ENCODE data around the gene SLC25A53. TPM values are rescaled to one million over a fixed set of nuclear protein-coding genes. Genes with fewer than 3 reads are reported as not detected.

SLC25A53 gene
- total RNA-seq, 1 donor from 2014 or later, result 43.0 TPM

DNA sequence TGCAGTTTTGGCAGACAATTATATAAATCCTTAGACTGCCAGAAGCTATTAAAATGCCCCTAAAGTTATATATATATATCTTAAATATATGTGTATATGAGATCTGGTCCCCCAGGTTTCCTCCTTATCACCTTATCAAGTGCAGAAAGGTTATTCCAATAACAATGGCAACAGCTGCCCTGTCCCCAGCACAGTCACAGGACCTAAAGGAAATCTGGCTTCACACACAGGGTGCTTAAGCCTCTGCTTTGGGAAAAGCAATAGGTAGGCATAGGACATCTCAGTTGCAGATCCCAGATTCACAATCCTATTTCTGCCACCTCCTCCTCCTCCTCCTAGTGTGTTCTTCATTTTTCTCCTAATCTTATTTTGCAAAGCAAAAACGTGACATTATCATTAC, 5.8 kb downstream of the SLC25A53 start:
- no peak for DNase-seq (ENCODE audit: extremely low spot score in 2 of 2)
- Histone ChIP-seq H3K27ac (no peak overlapping the region), H3K27me3 (no peaks in the 10 kb centered on the region), H3K4me1 (peaks cover 7% of the 10 kb centered on the region), H3K9me3 (no peaks in the 10 kb centered on the region), H3K36me3 (no peaks in the 10 kb centered on the region), H3K4me3 (no peak overlapping the region)
- TF ChIP-seq POLR2AphosphoS5 (IDR thresholded peaks at IDR 0.05; ENCODE audit: insufficient read depth in 1 of 2, low read depth in 1 of 2) (no peak), CTCF (IDR thresholded peaks at IDR 0.05) (no peak), POLR2A (IDR thresholded peaks at IDR 0.05) (no peak)
- intact Hi-C loops (cut with DNase I), result no loop called here

- Histone ChIP-seq H3K4me1 (no peaks in the 10 kb centered on the region), H3K9me3 (no peaks in the 10 kb centered on the region), H3K4me3 (no peak overlapping the region), H3K27ac (no peak overlapping the region), H3K36me3 (no peaks in the 10 kb centered on the region), H3K27me3 (no peaks in the 10 kb centered on the region)
- no peak for DNase-seq (ENCODE audit: extremely low spot score in 2 of 2)
- no peak for TF ChIP-seq CTCF (IDR thresholded peaks at IDR 0.05)
- TF ChIP-seq POLR2AphosphoS5 (IDR thresholded peaks at IDR 0.05; ENCODE audit: insufficient read depth in 1 of 2, low read depth in 1 of 2), result no peak
- TF ChIP-seq POLR2A (IDR thresholded peaks at IDR 0.05), result no peak
- intact Hi-C loops (cut with DNase I), result no loop called here
Observed at GRCh38 chrX:104141087-104141760, 15.6 kb downstream of the SLC25A53 start.

DNA sequence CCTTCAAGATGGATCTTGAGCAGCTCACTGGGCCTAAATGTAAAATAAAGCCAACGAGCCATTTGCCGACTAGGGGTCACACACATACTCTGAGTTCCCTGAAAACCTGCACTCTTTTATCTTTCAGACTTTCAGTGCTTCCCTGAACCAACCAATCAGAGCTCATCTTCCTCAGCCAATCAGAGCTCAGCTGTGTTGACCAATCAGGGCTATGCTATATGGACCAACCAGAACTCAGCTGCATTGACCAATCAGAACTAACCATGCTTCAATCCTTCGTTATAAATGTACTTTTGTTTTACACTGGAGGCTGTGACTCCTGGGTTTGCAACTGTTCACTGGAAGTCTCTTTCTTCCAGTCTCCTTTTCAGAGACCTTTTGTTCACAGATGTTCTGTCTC, 19.3 kb downstream of the SLC25A53 start:
- H3K4me1 ChIP-seq, result no peaks in the 10 kb centered on the region
- no peak for TF ChIP-seq POLR2A (IDR thresholded peaks at IDR 0.05)
- no peak for TF ChIP-seq POLR2AphosphoS5 (IDR thresholded peaks at IDR 0.05; ENCODE audit: insufficient read depth in 1 of 2, low read depth in 1 of 2)
- no peak for TF ChIP-seq CTCF (IDR thresholded peaks at IDR 0.05)
- no peak overlapping the region for H3K27ac ChIP-seq
- no peak overlapping the region for H3K4me3 ChIP-seq
- no peaks in the 10 kb centered on the region for H3K9me3 ChIP-seq
- DNase-seq (ENCODE audit: extremely low spot score in 2 of 2), result no peak
- no peaks in the 10 kb centered on the region for H3K27me3 ChIP-seq
- intact Hi-C loops (cut with DNase I), result no loop called here
- no peaks in the 10 kb centered on the region for H3K36me3 ChIP-seq

DNA sequence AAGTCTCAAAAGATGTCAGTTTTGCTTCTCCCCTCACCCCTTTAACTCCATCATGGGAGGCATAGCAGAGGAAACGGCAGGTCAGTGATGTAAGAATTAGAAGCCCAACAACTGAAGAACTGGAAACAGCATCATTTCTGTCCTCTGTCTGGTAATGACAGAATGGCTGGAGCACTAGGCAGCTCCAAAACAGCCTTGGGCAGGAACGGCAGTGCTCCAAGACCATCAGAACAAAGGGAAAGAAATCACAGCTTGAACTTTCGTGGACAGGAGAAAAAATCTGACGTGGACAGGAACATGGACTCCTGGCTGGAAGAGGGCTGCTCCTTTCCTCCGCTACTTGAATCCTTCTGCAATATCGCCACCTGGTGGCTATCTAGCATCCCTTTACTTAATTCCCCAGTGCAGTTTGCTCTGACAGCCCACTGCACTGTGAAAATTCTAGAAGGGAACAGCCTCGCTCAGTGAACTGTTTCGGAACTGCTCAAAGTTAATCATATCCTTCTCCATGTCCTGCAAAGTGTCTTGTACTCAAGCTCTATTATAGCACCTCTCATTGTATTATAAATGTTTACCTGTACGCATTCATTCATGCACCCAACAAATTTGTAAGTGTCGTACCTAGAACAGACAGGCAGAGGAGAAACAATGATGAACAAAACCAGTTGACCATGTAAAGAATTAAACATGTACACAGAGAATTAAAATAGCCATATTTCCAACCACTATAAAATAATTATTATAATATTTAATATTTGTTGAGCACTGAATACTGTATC, 20.4 kb downstream of the SLC25A53 start:
- Histone ChIP-seq H3K4me1 (no peaks in the 10 kb centered on the region), H3K4me3 (peak overlapping the region; percentile 15 to 27), H3K36me3 (no peaks in the 10 kb centered on the region), H3K27me3 (no peaks in the 10 kb centered on the region), H3K27ac (no peak overlapping the region), H3K9me3 (no peaks in the 10 kb centered on the region)
- DNase-seq (ENCODE audit: extremely low spot score in 2 of 2), result no peak
- intact Hi-C loops (cut with DNase I), result no loop called here
- TF ChIP-seq POLR2AphosphoS5 (IDR thresholded peaks at IDR 0.05; ENCODE audit: insufficient read depth in 1 of 2, low read depth in 1 of 2) (no peak), CTCF (IDR thresholded peaks at IDR 0.05) (peak; percentile 47 to 77 (median 64))

- Histone ChIP-seq H3K27ac (no peak overlapping the region), H3K4me1 (no peaks in the 10 kb centered on the region), H3K9me3 (no peaks in the 10 kb centered on the region), H3K4me3 (no peak overlapping the region), H3K36me3 (no peaks in the 10 kb centered on the region), H3K27me3 (no peaks in the 10 kb centered on the region)
- DNase-seq (ENCODE audit: extremely low spot score in 2 of 2), result no peak
- TF ChIP-seq POLR2A (IDR thresholded peaks at IDR 0.05) (no peak), POLR2AphosphoS5 (IDR thresholded peaks at IDR 0.05; ENCODE audit: insufficient read depth in 1 of 2, low read depth in 1 of 2) (no peak), CTCF (IDR thresholded peaks at IDR 0.05) (no peak)
- intact Hi-C loops (cut with DNase I), result no loop called here
Observed at GRCh38 chrX:104135677-104136076, 21.1 kb downstream of the SLC25A53 start.
